Psoas muscle (tissue), 8 donors: ENCODE data around the gene KLHDC10. TPM values are rescaled to one million over a fixed set of nuclear protein-coding genes. Genes with fewer than 3 reads are reported as not detected.
A peak's percentile ranks its signal among the peaks of the same experiment; 100 is the strongest.
"Not testable (repeated sequence)": the region's sequence is repeated elsewhere in the genome, so short reads cannot be mapped to it uniquely, and the experiment has no call there.

ENCODE experiments used
- ATAC-seq, 4 donors: fragments of 200-7000 bp; cut with Tn5 transposase; one replicate each; pipeline ENCODE4 v1.9.1; 2020; ENCODE audit warnings: moderate library complexity in 3 of 4, mild to moderate bottlenecking in 2 of 4
- DNase-seq, 2 donors: peaks; one replicate each; pipeline ENCODE4 v3.0.0-alpha.2; 2020
- H3K27ac ChIP-seq: fragments of 200-600 bp; one replicate; pipeline ENCODE4 v1.8.0; 2022
- H3K27me3 ChIP-seq, 3 donors: fragments of 200-600 bp in 1 of 3; one replicate each; pipeline versions ENCODE4 v1.6.1 to v1.8.0; 2013 to 2022; ENCODE audit warnings: low read length in 2 of 3, mild to moderate bottlenecking in 2 of 3, moderate library complexity in 1 of 3; ENCODE audit not compliant: insufficient read depth in 3 of 3
- H3K36me3 ChIP-seq, 2 donors: fragments of 200-600 bp in 1 of 2; one replicate each; pipeline versions ENCODE4 v1.6.1 to v1.8.0; 2013 to 2022; ENCODE audit warnings: low read depth in 1 of 2, mild to moderate bottlenecking in 1 of 2, moderate library complexity in 1 of 2; ENCODE audit not compliant: insufficient read depth in 1 of 2
- H3K4me1 ChIP-seq: fragments of 200-600 bp; one replicate; pipeline ENCODE4 v1.8.0; 2022
- H3K4me3 ChIP-seq: fragments of 200-600 bp; one replicate; pipeline ENCODE4 v1.8.0; 2022; ENCODE audit warnings: mild to moderate bottlenecking
- H3K9me3 ChIP-seq: fragments of 200-600 bp; one replicate; pipeline ENCODE4 v1.8.0; 2022
- WGBS, 3 donors: extraction: QIAGEN DNeasy Blood & Tissue Kit; methylation state at CpG; one replicate each; pipeline versions ENCODE4 v1.1.6 to v1.1.7; 2013; 5-methylcytosine and 5-hydroxymethylcytosine counted together
- intact Hi-C, 2 donors: fragments of 100-400 bp; cut with DNase I; formaldehyde crosslinking; loops; one replicate each; pipeline versions ENCODE4 v1.11.0 to v1.14.2; 2022
- polyA plus RNA-seq, 3 donors: library from polyadenylated mRNA; stranded (reverse); fragments of 200-250 nt; gene quantifications; one replicate each; pipeline ENCODE4 v1.2.3, GENCODE V29; 2013
- total RNA-seq, 4 donors: library from RNA; stranded (reverse); fragmentation: NEBNext Ultra II Directional in 2 of 4; extraction: Animal tissue kit (Norgen Biotek cat#: 25700) in 2 of 4; gene quantifications; one replicate each; pipeline versions ENCODE4 v1.2.1 to v1.2.4, GENCODE V29; 2021 to 2023
- TF ChIP-seq, protein P1 (sequence below): fragments of 200-600 bp; IDR thresholded peaks from one replicate; pipeline ENCODE4 v1.8.0; 2022; ENCODE audit warnings: antibody characterized with exemption
- donor health status: healthy with polysubstance abuse.
- donor health status: DM: no; HTN: no; CAD: no; lungs with moderate emphysema.
- donor health status: Bipolar disorder and iron deficiency.
- donor health status: healthy.
- donor health status: DM: yes; HTN: yes; CAD: no.
- donor health status: DM: no; HTN: no; CAD: no.
- donor health status: DM: no; HTN: no; CAD: no.
- donor health status: DM: yes; HTN: yes; CAD: no.

Gene KLHDC10
- total and polyA plus RNA-seq, 7 donors, result 17.6 to 49.6 (median 33.8) TPM

DNA sequence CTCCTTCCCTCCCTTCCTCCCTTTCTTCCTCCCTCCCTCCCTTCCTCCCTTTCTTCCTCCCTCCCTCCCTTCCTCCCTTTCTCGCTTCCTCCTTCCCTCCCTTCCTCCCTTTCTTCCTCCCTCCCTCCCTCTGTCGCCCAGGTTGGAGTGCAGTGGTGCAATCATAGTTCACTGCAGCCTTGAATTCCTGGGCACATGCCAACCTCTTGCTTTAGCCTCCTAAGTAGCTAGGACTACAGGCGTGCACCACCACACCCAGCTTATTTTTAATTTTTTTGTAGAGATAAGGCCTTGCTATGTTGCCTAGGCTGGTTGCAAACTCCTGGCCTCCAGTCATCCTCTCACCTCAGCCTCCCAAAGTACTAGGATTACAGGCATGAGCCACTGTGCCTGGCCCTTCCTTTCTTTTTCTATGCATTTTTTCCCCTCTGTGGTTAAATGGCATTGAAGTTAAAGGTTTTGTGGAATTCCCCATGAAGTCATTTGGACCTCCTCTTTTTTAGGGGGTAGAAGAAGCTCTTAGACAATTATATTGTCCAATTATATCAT lies 9.6 kb downstream of the KLHDC10 start:
- Histone ChIP-seq H3K4me1 (peaks cover 29% of the 10 kb centered on the region), H3K27me3 (no peaks in the 10 kb centered on the region), H3K9me3 (no peaks in the 10 kb centered on the region), H3K4me3 (no peak overlapping the region), H3K27ac (no peak overlapping the region), H3K36me3 (peaks cover 0 to 11% of the 10 kb centered on the region in 2 donors)
- TF ChIP-seq, protein P1, sequence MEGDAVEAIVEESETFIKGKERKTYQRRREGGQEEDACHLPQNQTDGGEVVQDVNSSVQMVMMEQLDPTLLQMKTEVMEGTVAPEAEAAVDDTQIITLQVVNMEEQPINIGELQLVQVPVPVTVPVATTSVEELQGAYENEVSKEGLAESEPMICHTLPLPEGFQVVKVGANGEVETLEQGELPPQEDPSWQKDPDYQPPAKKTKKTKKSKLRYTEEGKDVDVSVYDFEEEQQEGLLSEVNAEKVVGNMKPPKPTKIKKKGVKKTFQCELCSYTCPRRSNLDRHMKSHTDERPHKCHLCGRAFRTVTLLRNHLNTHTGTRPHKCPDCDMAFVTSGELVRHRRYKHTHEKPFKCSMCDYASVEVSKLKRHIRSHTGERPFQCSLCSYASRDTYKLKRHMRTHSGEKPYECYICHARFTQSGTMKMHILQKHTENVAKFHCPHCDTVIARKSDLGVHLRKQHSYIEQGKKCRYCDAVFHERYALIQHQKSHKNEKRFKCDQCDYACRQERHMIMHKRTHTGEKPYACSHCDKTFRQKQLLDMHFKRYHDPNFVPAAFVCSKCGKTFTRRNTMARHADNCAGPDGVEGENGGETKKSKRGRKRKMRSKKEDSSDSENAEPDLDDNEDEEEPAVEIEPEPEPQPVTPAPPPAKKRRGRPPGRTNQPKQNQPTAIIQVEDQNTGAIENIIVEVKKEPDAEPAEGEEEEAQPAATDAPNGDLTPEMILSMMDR, result no peak
- ATAC-seq (no peak), DNase-seq (no peak)
- WGBS, 3 donors, result 89 to 99% (median 90%) methylated on average over 3 of the region's 3 CpGs
- intact Hi-C loops, result loop anchor here in 1 of 2 donors (10.0 kb wide), 3 partner anchors 45 to 755 kb away; partner anchors contain the start of genes SSMEM1 and TMEM209

DNA sequence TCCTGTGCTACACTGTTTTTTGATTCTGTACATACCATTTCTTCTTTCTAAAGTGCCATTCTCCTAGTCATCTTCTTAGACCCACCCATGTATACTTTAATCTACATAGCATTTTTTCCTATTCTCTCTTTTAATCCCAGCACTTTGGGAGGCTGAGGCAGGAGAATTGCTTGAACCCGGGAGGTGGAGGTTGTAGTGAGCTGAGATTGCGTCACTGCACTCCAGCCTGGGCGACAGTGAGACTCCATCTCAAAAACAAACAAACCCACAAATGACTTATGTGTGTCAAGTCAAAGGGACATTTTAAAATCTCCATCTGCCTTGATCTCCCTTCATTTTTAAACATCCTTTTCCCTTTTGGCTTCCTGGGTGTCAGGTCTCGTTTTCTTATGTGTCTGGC lies 13.2 kb downstream of the KLHDC10 start:
- ATAC-seq, H3K36me3 ChIP-seq, DNase-seq, H3K4me3 ChIP-seq, H3K9me3 ChIP-seq, H3K27ac ChIP-seq, H3K27me3 ChIP-seq, H3K4me1 ChIP-seq, intact Hi-C loops: not testable (repeated sequence)
- 92 to 94% (median 93%) methylated on average over 4 of the region's 4 CpGs for WGBS, 3 donors

DNA sequence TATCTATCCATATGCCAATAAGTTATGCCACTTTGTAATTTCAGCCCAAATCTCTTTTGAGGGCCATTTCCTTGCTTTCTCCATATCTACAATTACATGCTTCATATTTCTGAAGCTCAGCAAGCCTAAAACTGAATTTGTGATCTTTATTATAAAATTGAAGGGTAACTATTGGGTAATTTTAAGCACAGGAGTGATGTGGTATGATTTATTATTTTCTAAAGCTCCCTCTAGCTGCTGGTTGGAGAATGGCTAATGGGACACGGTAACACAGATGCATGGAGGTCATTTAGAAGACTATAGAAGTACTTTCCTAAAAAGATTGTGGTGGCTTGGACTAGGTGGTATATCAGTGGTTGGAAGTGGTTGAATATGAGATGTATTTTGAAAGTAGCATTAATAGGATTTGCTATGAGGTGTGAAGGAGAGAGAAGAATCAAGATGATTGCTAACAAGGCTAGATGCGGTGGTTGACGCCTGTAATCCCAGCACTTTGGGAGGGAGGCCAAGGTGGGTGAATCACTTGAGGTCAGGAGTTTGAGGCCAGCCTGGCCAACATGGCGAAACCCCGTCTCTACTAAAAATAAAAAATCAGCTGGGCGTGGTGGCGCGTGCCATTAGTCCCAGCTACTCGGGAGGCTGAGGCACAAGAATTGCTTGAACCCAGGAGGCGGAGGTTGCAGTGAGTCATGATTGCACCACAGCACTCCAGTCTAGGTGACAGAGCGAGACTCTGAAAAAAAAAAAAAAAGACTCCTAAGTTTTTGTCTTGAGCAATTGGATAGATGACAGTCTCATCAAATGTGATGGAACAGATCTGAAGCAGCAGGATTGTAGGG lies 13.9 kb downstream of the KLHDC10 start:
- Histone ChIP-seq H3K36me3 (peaks cover 0 to 3% of the 10 kb centered on the region in 2 donors), H3K27me3 (no peaks in the 10 kb centered on the region), H3K9me3 (no peaks in the 10 kb centered on the region), H3K4me3 (no peak overlapping the region), H3K4me1 (peaks cover 10% of the 10 kb centered on the region), H3K27ac (no peak overlapping the region)
- TF ChIP-seq, protein P1, result peak; percentile 36
- intact Hi-C loops, result no loop called here
- 89 to 96% (median 89%) methylated on average over 11 of the region's 11 CpGs for WGBS, 3 donors
- DNase-seq, result peak in 1 of 2 donors; percentile 27
- ATAC-seq, result peak in 3 of 4 donors; percentile 30 to 51 (median 42)

DNA sequence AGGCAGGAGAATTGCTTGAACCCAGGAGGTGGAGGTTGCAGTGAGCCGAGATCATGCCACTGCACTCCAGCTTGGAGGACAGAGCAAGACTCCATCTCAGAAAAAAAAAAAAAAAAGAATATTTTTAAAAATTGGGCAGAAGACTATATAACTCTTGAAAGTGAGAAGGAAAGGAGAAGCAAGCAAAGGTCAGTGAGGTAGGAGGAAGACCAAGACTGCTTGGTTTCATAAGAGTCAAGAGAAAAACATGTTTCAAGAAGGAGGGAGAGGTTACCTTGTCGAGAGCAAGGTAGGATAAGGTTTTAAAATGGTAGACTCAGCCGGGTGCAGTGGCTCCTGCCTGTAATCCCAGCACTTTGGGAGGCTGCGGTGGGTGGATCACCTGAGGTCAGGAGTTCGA lies 14.9 kb downstream of the KLHDC10 start:
- WGBS, 3 donors, result 80 to 92% (median 86%) methylated on average over 5 of the region's 5 CpGs
- H3K27me3 ChIP-seq, H3K4me1 ChIP-seq, ATAC-seq, H3K27ac ChIP-seq, DNase-seq, H3K36me3 ChIP-seq, H3K4me3 ChIP-seq, H3K9me3 ChIP-seq, intact Hi-C loops: not testable (repeated sequence)

DNA sequence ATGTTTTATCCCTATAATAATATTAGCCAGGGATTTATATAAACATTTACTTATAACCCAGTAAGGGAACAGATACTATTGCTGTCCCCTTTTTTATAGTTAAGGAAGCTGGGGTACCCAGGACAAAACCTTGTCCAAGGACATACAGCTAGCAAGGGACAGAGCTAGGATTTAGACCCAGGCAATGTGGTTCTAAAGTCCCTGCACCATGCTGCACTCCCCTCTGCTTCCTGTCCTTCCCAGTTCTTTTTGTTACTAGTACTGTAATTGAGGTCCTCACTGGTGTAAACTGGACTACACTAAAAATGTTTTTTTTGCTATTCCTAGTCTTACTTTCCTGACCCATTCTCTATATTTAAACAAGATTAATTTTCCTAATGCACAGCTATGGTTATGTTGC lies 16.6 kb downstream of the KLHDC10 start:
- DNase-seq (no peak), ATAC-seq (no peak)
- no peaks in the 10 kb centered on the region for H3K27me3 ChIP-seq
- TF ChIP-seq, protein P1, result no peak
- no peak overlapping the region for H3K27ac ChIP-seq
- H3K36me3 ChIP-seq, result peaks cover 0 to 3% of the 10 kb centered on the region in 2 donors
- no peak overlapping the region for H3K4me3 ChIP-seq
- intact Hi-C loops, result no loop called here
- H3K9me3 ChIP-seq, result no peaks in the 10 kb centered on the region
- peaks cover 10% of the 10 kb centered on the region for H3K4me1 ChIP-seq
